B cell (primary cell): ENCODE measurements around the gene S1PR1.

Experiments used
- CTCF ChIP-seq: fragments of 200-600 bp; IDR thresholded peaks from one replicate; pipeline ENCODE4 v1.8.0; 2022; ENCODE audit warnings: antibody characterized with exemption, mild to moderate bottlenecking
- EZH2 ChIP-seq: IDR thresholded peaks from 2 replicates; pipeline ENCODE4 v1.6.1; 2012; ENCODE audit warnings: borderline replicate concordance, low read depth, mild to moderate bottlenecking, moderate library complexity, low read length; ENCODE audit not compliant: insufficient read depth, poor library complexity, severe bottlenecking

GRCh38 chr1:101262060-101262459 lies 25.2 kb downstream of the S1PR1 start:
- TF ChIP-seq CTCF: no peak
- TF ChIP-seq EZH2: no peak
